GM18520 (cell line): ENCODE data around the gene CTNNAL1.

ENCODE experiments used
- ATAC-seq: cut with Tn5 transposase; IDR thresholded peaks from one replicate; pipeline ENCODE4 v1.9.1; 2021; ENCODE audit not compliant: unreplicated experiment

The CTNNAL1 gene

GRCh38 chr9:109030426-109030825 is 17.1 kb upstream of the CTNNAL1 start:
- ATAC-seq: no peak

- ATAC-seq: no peak
Measured at GRCh38 chr9:109028457-109028856, 15.2 kb upstream of the CTNNAL1 start.

GRCh38 chr9:109027176-109027575 is 13.9 kb upstream of the CTNNAL1 start:
- ATAC-seq: no peak

GRCh38 chr9:109026306-109026705 is 13.0 kb upstream of the CTNNAL1 start:
- no peak for ATAC-seq

- ATAC-seq: no peak
Measured at GRCh38 chr9:109022873-109023272, 9.6 kb upstream of the CTNNAL1 start.

GRCh38 chr9:109020581-109021511 is 7.5 kb upstream of the CTNNAL1 start:
- no peak for ATAC-seq

GRCh38 chr9:109020113-109020512 is 6.8 kb upstream of the CTNNAL1 start:
- ATAC-seq: no peak

GRCh38 chr9:109019420-109019819 is 6.1 kb upstream of the CTNNAL1 start:
- no peak for ATAC-seq

GRCh38 chr9:109017493-109017892 is 4.2 kb upstream of the CTNNAL1 start:
- ATAC-seq: peak; percentile 30

GRCh38 chr9:109017061-109017460 is 3.8 kb upstream of the CTNNAL1 start:
- no peak for ATAC-seq

GRCh38 chr9:109016132-109016531 is 2.8 kb upstream of the CTNNAL1 start:
- no peak for ATAC-seq

- no peak for ATAC-seq
Measured at GRCh38 chr9:109014608-109015280, 1.4 kb upstream of the CTNNAL1 start.

GRCh38 chr9:109013679-109014607 is 644 bp upstream of the CTNNAL1 start:
- ATAC-seq: no peak

GRCh38 chr9:109012009-109012875 is 1.1 kb downstream of the CTNNAL1 start:
- no peak for ATAC-seq

- no peak for ATAC-seq
Measured at GRCh38 chr9:109011231-109011671, 2.0 kb downstream of the CTNNAL1 start.

- peak; percentile 38 for ATAC-seq
Measured at GRCh38 chr9:109010746-109011145, 2.6 kb downstream of the CTNNAL1 start.

- ATAC-seq: no peak
Measured at GRCh38 chr9:109005678-109006077, 7.6 kb downstream of the CTNNAL1 start.

GRCh38 chr9:109003116-109003515 is 10.2 kb downstream of the CTNNAL1 start:
- ATAC-seq: no peak

GRCh38 chr9:109002141-109002540 is 11.2 kb downstream of the CTNNAL1 start:
- no peak for ATAC-seq

GRCh38 chr9:109001275-109001676 is 12.0 kb downstream of the CTNNAL1 start:
- no peak for ATAC-seq
